ENCODE results near the gene NLRC3.

- no peak for TF ChIP-seq CTCF (conservative IDR thresholded peaks at IDR 0.05 in 1 of 2, IDR thresholded peaks at IDR 0.05 in 1 of 2; ENCODE audit: extremely low read depth in 1 of 2, insufficient read depth in 1 of 2, low read depth in 1 of 2, low read length in 2 of 2)
- TF ChIP-seq EZH2 (IDR thresholded peaks at IDR 0.05; ENCODE audit: borderline replicate concordance, low read length), result no peak
Measured at GRCh38 chr16:3599121-3599520, 21.9 kb upstream of the NLRC3 start.
